HG02840 (cell line): ENCODE measurements around the gene YIF1B.
"Not testable (repeated sequence)": the region's sequence is repeated elsewhere in the genome, so short reads cannot be mapped to it uniquely, and the experiment has no call there.

Source experiments
- ATAC-seq: cut with Tn5 transposase; IDR thresholded peaks from one replicate; pipeline ENCODE4 v1.9.1; 2021; ENCODE audit warnings: mild to moderate bottlenecking, moderate library complexity, moderate number of reproducible peaks; ENCODE audit not compliant: unreplicated experiment, low FRiP score

The YIF1B gene, protein sequence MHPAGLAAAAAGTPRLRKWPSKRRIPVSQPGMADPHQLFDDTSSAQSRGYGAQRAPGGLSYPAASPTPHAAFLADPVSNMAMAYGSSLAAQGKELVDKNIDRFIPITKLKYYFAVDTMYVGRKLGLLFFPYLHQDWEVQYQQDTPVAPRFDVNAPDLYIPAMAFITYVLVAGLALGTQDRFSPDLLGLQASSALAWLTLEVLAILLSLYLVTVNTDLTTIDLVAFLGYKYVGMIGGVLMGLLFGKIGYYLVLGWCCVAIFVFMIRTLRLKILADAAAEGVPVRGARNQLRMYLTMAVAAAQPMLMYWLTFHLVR

GRCh38 chr19:38315657-38316476 is at the start of gene YIF1B:
Gene YIF1B (minus strand): TSS chr19:38315947. CDS start chr19:38315917, 30 bp downstream.
- peak; percentile 85 for ATAC-seq

DNA sequence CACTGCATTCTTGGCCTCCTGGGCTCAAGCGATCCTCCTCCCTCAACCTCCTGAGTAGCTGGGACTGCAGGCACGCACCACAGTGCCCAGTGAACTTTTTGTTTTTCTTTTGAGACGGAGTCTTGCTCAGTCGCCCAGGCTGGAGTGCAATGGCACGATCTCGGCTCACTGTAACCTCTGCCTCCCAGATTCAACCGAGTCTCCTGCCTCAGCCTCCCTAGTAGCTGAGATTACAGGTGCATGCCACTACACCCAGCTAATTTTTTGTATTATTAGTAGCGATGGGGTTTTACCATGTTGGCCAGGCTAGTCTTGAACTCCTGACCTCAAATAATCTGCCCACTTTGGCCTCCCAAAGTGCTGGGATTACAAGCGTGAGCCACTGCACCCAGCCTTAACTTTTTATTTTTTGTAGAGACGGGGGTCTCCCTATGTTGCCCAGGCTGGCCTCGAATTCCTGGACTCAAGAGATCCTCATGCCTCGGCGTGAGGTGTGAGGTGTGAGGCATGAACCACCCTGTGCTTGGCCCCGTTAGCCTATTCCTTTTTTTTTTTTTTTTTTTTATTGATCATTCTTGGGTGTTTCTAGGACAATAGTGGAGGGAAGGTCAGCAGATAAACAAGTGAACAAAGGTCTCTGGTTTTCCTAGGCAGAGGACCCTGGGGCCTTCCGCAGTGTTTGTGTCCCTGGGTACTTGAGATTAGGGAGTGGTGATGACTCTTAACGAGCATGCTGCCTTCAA is 47.4 kb upstream of the YIF1B start:
- not testable (repeated sequence) for ATAC-seq

DNA sequence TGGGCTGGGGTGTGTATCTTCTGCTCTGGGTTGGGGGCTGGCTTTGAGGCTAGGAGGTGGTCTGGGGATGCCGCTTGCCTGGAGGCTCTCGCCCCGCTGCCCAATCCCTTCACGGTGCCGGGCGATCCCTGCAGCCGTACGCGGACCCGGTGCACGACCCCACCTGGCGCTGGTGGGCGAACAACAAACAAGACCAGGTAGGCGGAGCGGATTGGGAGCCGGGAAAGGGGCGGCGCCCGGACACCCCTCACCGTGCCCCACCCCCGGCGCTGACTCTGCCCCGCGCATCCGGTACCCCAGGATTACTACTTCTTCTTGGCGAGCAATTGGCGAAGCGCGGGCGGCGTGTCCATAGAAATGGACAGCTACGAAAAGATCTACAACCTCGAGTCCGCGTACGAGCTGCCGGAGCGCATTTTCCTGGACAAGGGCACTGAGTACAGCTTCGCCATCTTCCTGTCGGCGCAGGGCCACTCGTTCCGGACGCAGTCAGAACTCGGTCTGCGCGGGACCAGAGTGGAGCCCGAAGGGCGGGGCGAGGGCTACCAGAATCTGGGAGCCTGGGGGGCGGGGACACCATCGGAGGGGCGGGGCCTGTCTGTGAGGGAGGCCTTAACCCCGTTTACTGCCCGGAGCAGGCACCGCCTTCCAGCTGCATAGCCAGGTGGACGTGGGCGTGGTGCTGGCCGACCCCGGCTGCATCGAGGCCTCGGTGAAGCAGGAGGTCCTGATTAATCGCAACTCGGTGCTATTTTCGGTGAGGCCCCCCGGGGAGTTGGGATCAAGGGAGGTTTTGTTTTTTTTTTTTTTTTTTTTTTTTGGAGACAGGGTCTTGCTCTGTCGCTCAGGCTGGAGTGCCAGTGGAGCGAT is 46.6 kb upstream of the YIF1B start:
- no peak for ATAC-seq

- no peak for ATAC-seq
These were observed 45.9 kb upstream of the YIF1B start for GRCh38 chr19:38361633-38362075.

- ATAC-seq, result no peak
These were observed 45.3 kb upstream of the YIF1B start for GRCh38 chr19:38360839-38361631.

- ATAC-seq, result no peak
These were observed 44.6 kb upstream of the YIF1B start for GRCh38 chr19:38360351-38360750.

- ATAC-seq, result no peak
These were observed 43.7 kb upstream of the YIF1B start for GRCh38 chr19:38359242-38360021.

DNA sequence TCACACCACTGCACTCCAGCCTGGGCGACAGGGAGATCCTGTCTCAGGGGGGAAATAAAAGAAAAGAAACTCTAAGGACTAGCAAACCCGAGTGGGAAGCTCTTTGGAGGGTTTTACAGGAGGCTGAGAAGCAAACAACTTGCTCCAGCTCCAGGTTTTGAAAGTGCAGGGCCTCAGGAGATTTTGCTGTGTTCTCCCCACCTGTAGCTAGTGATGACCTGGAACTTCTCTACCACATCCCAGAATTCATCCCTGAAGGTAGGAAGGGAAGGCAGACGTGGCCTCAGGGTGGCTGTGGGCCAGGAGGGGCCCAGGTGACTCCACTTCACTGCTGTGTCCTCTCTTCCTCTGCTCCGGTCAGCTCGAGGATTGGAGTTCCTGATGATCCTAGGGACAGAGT is 42.3 kb upstream of the YIF1B start:
- no peak for ATAC-seq

- no peak for ATAC-seq
These were observed 40.3 kb upstream of the YIF1B start for GRCh38 chr19:38355728-38356725.

DNA sequence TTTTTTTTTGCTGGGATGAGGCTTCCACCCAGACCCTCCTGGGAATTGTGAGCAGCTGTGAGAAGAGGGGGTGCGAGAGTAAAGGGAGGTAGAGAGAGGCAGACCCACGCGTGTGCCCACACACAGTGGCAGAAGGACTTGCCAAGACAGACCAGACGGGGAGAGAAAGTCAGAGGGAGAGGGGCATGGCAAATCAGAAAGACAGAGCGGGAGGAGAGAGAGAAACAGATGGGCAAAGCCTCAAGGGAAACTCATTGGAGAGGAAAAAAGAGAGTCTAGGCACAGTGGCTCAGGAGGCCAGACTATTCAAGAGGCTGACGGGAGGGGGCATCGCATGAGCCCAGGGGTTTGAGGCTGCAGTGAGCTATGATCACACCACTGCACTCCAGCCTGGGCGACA is 36.9 kb upstream of the YIF1B start:
- no peak for ATAC-seq

DNA sequence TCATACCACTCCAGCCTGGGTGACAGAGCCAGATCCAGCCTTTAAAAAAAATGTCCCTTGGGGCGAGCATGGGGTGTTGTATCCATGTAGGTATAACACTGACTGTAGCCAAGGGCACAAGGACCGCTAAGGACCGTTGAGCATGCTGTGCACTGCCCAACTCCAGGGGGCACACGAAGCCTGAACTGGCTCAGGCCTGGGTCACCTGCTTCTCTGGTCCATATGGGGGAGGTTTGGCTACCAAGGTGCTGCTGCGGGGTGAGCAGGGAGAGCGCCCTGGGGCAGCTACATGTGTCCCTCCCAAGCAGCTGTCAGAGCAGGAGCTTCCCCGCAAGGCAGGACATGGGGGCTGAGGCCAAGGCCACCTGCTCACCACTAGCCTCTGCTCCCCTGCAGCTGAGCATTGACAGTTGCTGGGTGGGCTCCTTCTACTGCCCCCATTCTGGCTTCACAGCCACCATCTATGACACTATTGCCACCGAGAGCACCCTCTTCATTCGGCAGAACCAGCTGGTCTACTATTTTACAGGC is 36.2 kb upstream of the YIF1B start:
- no peak for ATAC-seq

- no peak for ATAC-seq
These were observed 35.1 kb upstream of the YIF1B start for GRCh38 chr19:38350883-38351282.

- ATAC-seq, result no peak
These were observed 31.1 kb upstream of the YIF1B start for GRCh38 chr19:38346837-38347236.

GRCh38 chr19:38340927-38341326 is 25.2 kb upstream of the YIF1B start:
- no peak for ATAC-seq

GRCh38 chr19:38339011-38339410 is 23.3 kb upstream of the YIF1B start:
- ATAC-seq, result not testable (repeated sequence)

DNA sequence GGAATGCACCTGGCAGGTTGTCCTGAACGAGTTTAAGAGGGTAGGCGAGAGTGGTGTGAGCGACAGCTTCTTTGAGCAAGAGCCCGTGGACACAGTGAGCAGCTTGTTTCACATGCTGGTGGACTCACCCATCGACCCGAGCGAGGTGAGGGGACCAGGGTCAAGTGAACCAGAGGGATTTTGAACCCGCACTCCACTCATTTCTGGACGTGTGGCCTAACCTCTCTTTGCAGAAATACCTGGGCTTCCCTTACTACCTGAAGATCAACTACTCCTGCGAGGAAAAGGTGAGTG is 21.6 kb upstream of the YIF1B start:
- no peak for ATAC-seq

GRCh38 chr19:38336638-38337359 is 21.1 kb upstream of the YIF1B start:
- peak; percentile 50 for ATAC-seq
